Left renal cortex interstitium (tissue), 4 donors: ENCODE data around the gene PITPNM2. TPM values are rescaled to one million over a fixed set of nuclear protein-coding genes. Genes with fewer than 3 reads are reported as not detected.

Source experiments
- DNase-seq, 4 donors: peaks; one replicate each; pipeline ENCODE4 v3.0.0-alpha.2; 2013; ENCODE audit warnings: low read depth in 4 of 4, low spot score in 2 of 4, missing footprints in 1 of 4
- polyA plus RNA-seq, 4 donors: library from polyadenylated mRNA; unstranded; fragments of 120-200 nt; gene quantifications; one replicate each; pipeline ENCODE4 v1.2.1, GENCODE V29; 2013; ENCODE audit not compliant: insufficient read length in 4 of 4

Gene PITPNM2
- polyA plus RNA-seq, 4 donors: 5.2 to 9.8 (median 7.1) TPM

- no peak for DNase-seq
Measured at GRCh38 chr12:123101526-123101925, 49.4 kb downstream of the PITPNM2 start.

Other genes starting within 250 kb of the PITPNM2 start
- gene ABCB9, start 184.6 kb downstream of the PITPNM2 start, polyA plus RNA-seq: 1 to 10 TPM; 4.8 to 9.4 (median 7.5) TPM
- 10 to 100 TPM; 12.9 to 22.5 (median 18.4) TPM for gene OGFOD2, start 175.8 kb downstream of the PITPNM2 start, polyA plus RNA-seq
- 100 to 1,000 TPM; 166 to 237 (median 192) TPM for gene ARL6IP4, start 170.4 kb downstream of the PITPNM2 start, polyA plus RNA-seq
- 10 to 100 TPM; 26.0 to 47.6 (median 31.4) TPM for gene MPHOSPH9, start 82.1 kb upstream of the PITPNM2 start, polyA plus RNA-seq
- gene MTRFR, start 82.3 kb upstream of the PITPNM2 start, polyA plus RNA-seq: 10 to 100 TPM; 20.4 to 24.3 (median 22.8) TPM
- 100 to 1,000 TPM; 138 to 211 (median 178) TPM for gene CDK2AP1, start 120.8 kb upstream of the PITPNM2 start, polyA plus RNA-seq
- 10 to 100 TPM; 24.0 to 33.3 (median 29.5) TPM for gene SBNO1, start 213.8 kb upstream of the PITPNM2 start, polyA plus RNA-seq
- gene KMT5A, start 233.0 kb upstream of the PITPNM2 start, polyA plus RNA-seq: 10 to 100 TPM; 46.8 to 63.6 (median 49.2) TPM